K562 (cell line): ENCODE measurements around the gene C22orf39. TPM values are rescaled to one million over a fixed set of nuclear protein-coding genes. Genes with fewer than 3 reads are reported as not detected.

ENCODE experiments used
- ASH1L ChIP-seq: fragments of 450-650 bp; IDR thresholded peaks from 2 replicates; pipeline ENCODE4 v1.6.1; 2018; ENCODE audit warnings: borderline replicate concordance, mild to moderate bottlenecking, low read depth; ENCODE audit not compliant: partially characterized antibody
- GTF3C2 ChIP-seq: IDR thresholded peaks from 3 replicates; pipeline ENCODE4 v1.6.1; 2011; ENCODE audit warnings: borderline replicate concordance, mild to moderate bottlenecking, moderate library complexity; ENCODE audit not compliant: insufficient read length; ENCODE audit errors: extremely low read depth
- POLR2AphosphoS2 ChIP-seq: IDR thresholded peaks from 2 replicates; pipeline ENCODE4 v1.6.1; 2012; ENCODE audit warnings: low read length, improper control_type of control experiment
- ZFP36 ChIP-seq: fragments of 150-350 bp; IDR thresholded peaks from 2 replicates; pipeline ENCODE4 v1.6.1; 2018; ENCODE audit warnings: low read length, low read depth; ENCODE audit not compliant: partially characterized antibody
- ZNF324 ChIP-seq: fragments of 250-450 bp; sonication (Bioruptor Pico); IDR thresholded peaks from 2 replicates; pipeline ENCODE4 v1.4.0; 2020; ENCODE audit warnings: mild to moderate bottlenecking
- polyA plus RNA-seq, 8 experiments: library from polyadenylated mRNA; depleted of rRNA in 4 of 8; stranded (reverse) in 5 of 8; unstranded in 3 of 8; fragments of >200 nt; fragmentation: Nextera tagmentation in 2 of 8; fragmentation: Illumina TruSeq in 1 of 8; extraction: Ambion mirVana in 2 of 8; extraction: Trizol in 1 of 8; gene quantifications; 2 replicates each; pipeline versions ENCODE4 v1.2.1 to v1.2.3, GENCODE V29; 2011 to 2014; ENCODE audit warnings: inconsistent platforms in 1 of 8, missing spikeins in 1 of 8
- total RNA-seq, 7 experiments: library from RNA; depleted of rRNA in 6 of 7; stranded (reverse); fragments of >200 nt in 6 of 7; fragmentation: Illumina TruSeq in 2 of 7; extraction: Trizol in 2 of 7; gene quantifications; 2 replicates each; pipeline versions ENCODE4 v1.2.1 to v1.2.3, GENCODE V29; 2011 to 2021; ENCODE audit warnings: low replicate concordance in 1 of 7
- TF ChIP-seq, protein P1 (sequence below): fragments of 250-450 bp; sonication (Bioruptor Pico); IDR thresholded peaks from 2 replicates; pipeline ENCODE4 v1.8.0; 2022; ENCODE audit warnings: inconsistent platforms, mild to moderate bottlenecking, moderate library complexity, borderline replicate concordance

C22orf39 gene
- total and polyA plus RNA-seq, 9 of the 15 experiments (the other 6 are each of a cell fraction or from before 2014, with no cell fraction given) = 20.4 to 139 (median 66.8) TPM

DNA sequence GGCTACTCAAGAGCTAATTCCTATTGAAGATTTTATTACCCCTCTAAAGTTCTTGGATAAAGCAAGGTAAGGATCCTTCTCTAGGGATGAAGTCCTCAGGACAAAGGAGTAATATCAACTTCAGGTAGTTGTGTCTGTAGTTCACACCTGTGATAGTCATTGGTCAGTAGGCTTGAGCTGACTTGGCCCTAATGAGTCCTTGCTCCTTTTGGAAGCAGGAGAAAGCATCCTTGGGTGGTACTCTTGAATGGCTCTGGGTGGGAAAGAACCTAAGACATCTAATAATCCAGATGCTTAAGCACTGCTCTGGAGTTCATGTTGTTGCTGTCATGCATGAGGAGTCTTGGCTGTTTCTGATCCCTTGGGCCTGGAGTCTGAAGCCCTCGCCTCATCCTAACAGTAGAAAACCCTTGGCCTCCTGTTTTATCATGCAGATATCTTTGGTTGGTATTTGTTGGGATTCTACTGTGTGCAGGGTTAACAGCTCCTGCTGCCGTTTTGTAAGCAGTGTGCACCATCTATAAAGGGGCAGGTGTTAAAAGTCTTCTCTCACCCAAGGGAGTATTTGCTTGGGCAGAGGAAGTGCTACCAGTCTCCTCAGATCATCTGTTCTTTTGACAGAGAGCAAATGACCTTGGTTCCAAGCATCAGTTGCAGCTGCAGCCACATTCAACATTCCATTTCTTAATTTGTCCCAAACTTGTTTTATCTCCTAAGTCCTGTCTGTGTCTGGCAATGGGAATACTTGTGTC lies 12.5 kb downstream of the C22orf39 start (continued):
- TF ChIP-seq GTF3C2 = no peak
- TF ChIP-seq POLR2AphosphoS2 = peak; percentile 26; the same call in 1 of the 2 replicates
- TF ChIP-seq, protein P1, sequence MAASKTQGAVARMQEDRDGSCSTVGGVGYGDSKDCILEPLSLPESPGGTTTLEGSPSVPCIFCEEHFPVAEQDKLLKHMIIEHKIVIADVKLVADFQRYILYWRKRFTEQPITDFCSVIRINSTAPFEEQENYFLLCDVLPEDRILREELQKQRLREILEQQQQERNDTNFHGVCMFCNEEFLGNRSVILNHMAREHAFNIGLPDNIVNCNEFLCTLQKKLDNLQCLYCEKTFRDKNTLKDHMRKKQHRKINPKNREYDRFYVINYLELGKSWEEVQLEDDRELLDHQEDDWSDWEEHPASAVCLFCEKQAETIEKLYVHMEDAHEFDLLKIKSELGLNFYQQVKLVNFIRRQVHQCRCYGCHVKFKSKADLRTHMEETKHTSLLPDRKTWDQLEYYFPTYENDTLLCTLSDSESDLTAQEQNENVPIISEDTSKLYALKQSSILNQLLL (CRISPR knock-in tag) = peak; percentile 34; the same call in 1 of the 2 replicates
- no peak for TF ChIP-seq ZFP36
- no peak for TF ChIP-seq ASH1L
- no peak for TF ChIP-seq ZNF324 (CRISPR knock-in tag)
- TF ChIP-seq, all 486 proteins: peak for 8
